HG03045 (cell line): ENCODE measurements around the gene TALDO1.
"Not testable (repeated sequence)": the region's sequence is repeated elsewhere in the genome, so short reads cannot be mapped to it uniquely, and the experiment has no call there.

Experiments used
- ATAC-seq: cut with Tn5 transposase; IDR thresholded peaks from one replicate; pipeline ENCODE4 v1.9.1; 2021; ENCODE audit warnings: mild to moderate bottlenecking, moderate library complexity; ENCODE audit not compliant: unreplicated experiment

TALDO1 gene

GRCh38 chr11:733072-733471 lies 14.2 kb upstream of the TALDO1 start:
- ATAC-seq, result no peak

- not testable (repeated sequence) for ATAC-seq
Observed at GRCh38 chr11:734541-734940, 12.7 kb upstream of the TALDO1 start.

GRCh38 chr11:737366-737765 lies 9.9 kb upstream of the TALDO1 start:
- ATAC-seq, result no peak

- ATAC-seq, result not testable (repeated sequence)
Observed at GRCh38 chr11:737899-738298, 9.4 kb upstream of the TALDO1 start.

GRCh38 chr11:742156-742546 lies 5.1 kb upstream of the TALDO1 start:
- ATAC-seq, result no peak

- no peak for ATAC-seq
Observed at GRCh38 chr11:742571-743201, 4.6 kb upstream of the TALDO1 start.

GRCh38 chr11:745428-745827 lies 1.8 kb upstream of the TALDO1 start:
- ATAC-seq, result no peak

GRCh38 chr11:746289-747157 lies 741 bp upstream of the TALDO1 start:
- ATAC-seq, result peak; percentile 22

- ATAC-seq, result peak; percentile 10
Observed at GRCh38 chr11:748007-748359, 719 bp downstream of the TALDO1 start.

GRCh38 chr11:749731-750130 lies 2.5 kb downstream of the TALDO1 start:
- no peak for ATAC-seq

- no peak for ATAC-seq
Observed at GRCh38 chr11:760236-760635, 13.0 kb downstream of the TALDO1 start.

- no peak for ATAC-seq
Observed at GRCh38 chr11:761526-762108, 14.4 kb downstream of the TALDO1 start.

- no peak for ATAC-seq
Observed at GRCh38 chr11:762421-763072, 15.3 kb downstream of the TALDO1 start.

GRCh38 chr11:763073-763463 lies 15.8 kb downstream of the TALDO1 start:
- ATAC-seq, result no peak

- ATAC-seq, result no peak
Observed at GRCh38 chr11:763549-764321, 16.5 kb downstream of the TALDO1 start.

- ATAC-seq, result no peak
Observed at GRCh38 chr11:764322-765024, 17.2 kb downstream of the TALDO1 start.

- ATAC-seq, result no peak
Observed at GRCh38 chr11:765025-765801, 17.9 kb downstream of the TALDO1 start.

- no peak for ATAC-seq
Observed at GRCh38 chr11:765802-766091, 18.5 kb downstream of the TALDO1 start.

- no peak for ATAC-seq
Observed at GRCh38 chr11:766106-766935, 19.1 kb downstream of the TALDO1 start.
